Esophagus squamous epithelium (tissue), 4 donors: ENCODE measurements around the gene RSPH9.

Experiments
- POLR2A ChIP-seq, 4 donors: fragments of 450-650 bp; IDR thresholded peaks; one replicate each; pipeline ENCODE4 v1.6.1; 2017; ENCODE audit warnings: antibody characterized with exemption in 4 of 4, mild to moderate bottlenecking in 4 of 4, moderate library complexity in 3 of 4
- TF ChIP-seq, protein P1 (sequence below), 6 experiments: fragments of 450-650 bp in 4 of 6; fragments of 200-600 bp in 2 of 6; sonication (generic) in 2 of 6; IDR thresholded peaks; one replicate each; pipeline ENCODE4 v1.5.1; 2016 to 2019; ENCODE audit warnings: antibody characterized with exemption in 6 of 6, mild to moderate bottlenecking in 4 of 6, moderate library complexity in 4 of 6

DNA sequence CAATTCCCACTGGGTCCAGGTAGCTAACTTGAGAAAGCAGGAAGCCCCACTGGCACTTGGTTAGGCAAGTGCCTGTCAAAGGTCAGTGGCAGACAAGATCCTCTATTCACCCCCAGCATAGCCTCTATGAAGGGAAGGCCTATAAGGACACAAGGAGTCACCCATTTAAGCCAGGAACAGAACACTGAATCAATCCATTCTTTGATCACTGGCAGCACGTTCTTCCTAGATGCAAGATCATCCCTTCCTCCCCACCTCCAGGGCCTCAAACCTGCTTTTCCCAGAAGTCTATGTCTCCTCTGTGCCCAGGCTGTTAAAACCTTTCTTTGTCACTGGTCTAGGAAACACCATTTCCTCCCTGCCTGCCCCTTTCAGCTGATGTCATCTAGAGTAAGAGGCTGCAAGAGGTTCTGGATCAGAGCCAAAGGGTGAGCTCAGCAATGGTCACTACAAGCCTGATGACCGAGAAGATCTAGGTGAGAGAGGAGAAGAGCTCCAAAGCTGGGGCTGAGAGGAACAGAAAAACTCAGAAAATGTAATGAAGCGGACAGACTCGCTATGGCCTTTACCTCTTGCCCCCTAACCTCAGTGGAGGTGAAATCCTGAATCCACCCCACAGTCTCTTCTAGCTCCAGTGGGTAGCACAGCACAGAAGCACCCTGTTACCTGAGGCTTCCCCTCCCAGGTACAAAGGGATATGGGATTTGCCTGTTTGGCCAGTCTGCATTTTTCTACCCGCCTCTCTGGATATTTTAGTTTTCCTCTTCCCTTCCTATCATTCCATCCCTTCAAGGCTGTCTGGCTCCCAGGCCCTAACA, 17.6 kb upstream of the RSPH9 start:
- TF ChIP-seq, protein P1, sequence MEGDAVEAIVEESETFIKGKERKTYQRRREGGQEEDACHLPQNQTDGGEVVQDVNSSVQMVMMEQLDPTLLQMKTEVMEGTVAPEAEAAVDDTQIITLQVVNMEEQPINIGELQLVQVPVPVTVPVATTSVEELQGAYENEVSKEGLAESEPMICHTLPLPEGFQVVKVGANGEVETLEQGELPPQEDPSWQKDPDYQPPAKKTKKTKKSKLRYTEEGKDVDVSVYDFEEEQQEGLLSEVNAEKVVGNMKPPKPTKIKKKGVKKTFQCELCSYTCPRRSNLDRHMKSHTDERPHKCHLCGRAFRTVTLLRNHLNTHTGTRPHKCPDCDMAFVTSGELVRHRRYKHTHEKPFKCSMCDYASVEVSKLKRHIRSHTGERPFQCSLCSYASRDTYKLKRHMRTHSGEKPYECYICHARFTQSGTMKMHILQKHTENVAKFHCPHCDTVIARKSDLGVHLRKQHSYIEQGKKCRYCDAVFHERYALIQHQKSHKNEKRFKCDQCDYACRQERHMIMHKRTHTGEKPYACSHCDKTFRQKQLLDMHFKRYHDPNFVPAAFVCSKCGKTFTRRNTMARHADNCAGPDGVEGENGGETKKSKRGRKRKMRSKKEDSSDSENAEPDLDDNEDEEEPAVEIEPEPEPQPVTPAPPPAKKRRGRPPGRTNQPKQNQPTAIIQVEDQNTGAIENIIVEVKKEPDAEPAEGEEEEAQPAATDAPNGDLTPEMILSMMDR (IDR thresholded peaks at IDR 0.05): no peak
- no peak for TF ChIP-seq POLR2A (IDR thresholded peaks at IDR 0.05)
